ENCODE data around the gene CCDC69. TPM values are rescaled to one million over a fixed set of nuclear protein-coding genes. Genes with fewer than 3 reads are reported as not detected.

The CCDC69 gene
- total and polyA plus RNA-seq, 10 of the 15 experiments (the other 5 are each of a cell fraction or from before 2014, with no cell fraction given), result 13.5 to 106 (median 70.1) TPM

DNA sequence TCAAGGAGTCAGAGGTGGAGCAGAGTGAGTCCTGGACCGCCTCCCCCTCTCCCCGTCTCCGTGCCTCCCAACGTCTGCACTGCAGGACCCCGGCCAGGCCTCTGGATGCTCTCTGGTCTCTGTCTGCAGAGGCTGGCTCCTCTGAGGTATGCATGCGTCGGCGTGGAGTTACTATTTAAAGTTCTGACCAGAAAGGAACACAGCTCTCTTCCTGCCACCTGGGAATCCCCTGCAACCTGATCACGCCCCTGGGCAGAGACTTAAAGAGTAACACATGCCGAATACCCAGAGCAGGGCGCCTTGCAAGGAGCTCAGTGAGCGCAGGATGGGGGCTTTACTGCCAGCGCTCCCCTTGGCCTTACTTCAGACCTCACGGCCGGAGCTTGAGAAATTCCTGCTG, 82.4 kb downstream of the CCDC69 start:
- FAIRE-seq (peak; percentile 89), DNase-seq (ENCODE audit: low read depth, low spot score) (no peak), ATAC-seq (peak; percentile 90)
- ChIA-PET RAD21 (ENCODE audit: unreplicated experiment) (interaction anchor here (0.7 to 8.4 kb wide), 24 partner anchors 8 to 174 kb away, joined by 3 to 189 read pairs (median 8); partner anchors contain the start of genes ANXA6, CCDC69, GM2A and TNIP1), CTCF (interaction anchor here (0.8 to 40.1 kb wide), 11 partner anchors 8 to 155 kb away, joined by 3 to 1107 read pairs (median 5); partner anchors contain the start of gene ANXA6), POLR2A (interaction anchor here (0.7 to 8.4 kb wide), 18 partner anchors 12 to 580 kb away, joined by 3 to 153 read pairs (median 6); partner anchors contain the start of genes ANXA6 and CCDC69), SMC1A (ENCODE audit: uncharacterized antibody, unreplicated experiment) (interaction anchor here (0.7 to 35.3 kb wide), 19 partner anchors 6 to 684 kb away, joined by 3 to 1132 read pairs (median 5); partner anchors contain the start of genes ANXA6, CCDC69 and GM2A)
- Histone ChIP-seq H3K36me3 (ENCODE audit: control insufficient read depth in 2 of 2, insufficient read depth in 2 of 2, low read length in 1 of 2) (peaks cover 50 to 57% of the 10 kb centered on the region in 2 experiments), H3K27me3 (replicated peaks in 1 of 2; ENCODE audit: control insufficient read depth in 2 of 2, insufficient read depth in 2 of 2, low read length in 1 of 2) (no peaks in the 10 kb centered on the region), H3K4me2 (ENCODE audit: control insufficient read depth, insufficient read depth) (peak overlapping the region; percentile 94), H2AFZ (ENCODE audit: control insufficient read depth, low read depth, low read length) (no peak overlapping the region), H3K4me1 (ENCODE audit: control insufficient read depth, insufficient read depth, low read length) (peaks cover 60% of the 10 kb centered on the region), H3K9me3 (replicated peaks; ENCODE audit: control insufficient read depth, insufficient read depth, low read length) (no peaks in the 10 kb centered on the region), H3K4me3 (peak overlapping the region; percentile 52), H3K79me2 (ENCODE audit: control insufficient read depth, insufficient read depth, low read length) (peaks cover 78% of the 10 kb centered on the region), H3K9ac (ENCODE audit: control insufficient read depth, insufficient read depth, low read length) (peak overlapping the region; percentile 46), H4K20me1 (ENCODE audit: control insufficient read depth, insufficient read depth) (peaks cover 4% of the 10 kb centered on the region), H3K27ac (ENCODE audit: control insufficient read depth, insufficient read depth) (peak overlapping the region; percentile 61)
- BruUV-seq (replicated peaks), result no TSS peak
- WGBS (ENCODE audit: insufficient coverage, insufficient replicate concordance, low lambda C conversion rate, missing lambda C conversion rate), result 3% methylated on average over 15 of the region's 15 CpGs
- in situ Hi-C loops (cut with MboI), result no loop called here
- intact Hi-C loops (cut with micrococcal nuclease; ENCODE audit: unreplicated experiment), result loop anchor here (1.0 kb wide), 1 partner anchor 10 kb away; no protein-coding TSS in a partner anchor
- TF ChIP-seq NFIC (IDR thresholded peaks at IDR 0.05; ENCODE audit: low read depth, low read length), result peak; percentile 74
- peak; percentile 57; the same call in 1 of the 2 replicates for TF ChIP-seq PML (IDR thresholded peaks at IDR 0.05; ENCODE audit: low read length)
- peak; percentile 48; the same call in 1 of the 2 replicates for TF ChIP-seq CBFB (IDR thresholded peaks at IDR 0.05; ENCODE audit: low read depth)
- TF ChIP-seq TAF1 (IDR thresholded peaks at IDR 0.05; ENCODE audit: borderline replicate concordance, low read depth, low read length), result peak; percentile 35; the same call in 1 of the 2 replicates
- TF ChIP-seq EGR1 (IDR thresholded peaks at IDR 0.05; ENCODE audit: borderline replicate concordance in 1 of 2, low read depth in 2 of 2, low read length in 2 of 2), result peak in 1 of 2 experiments; percentile 53; a peak in 1 of 3 replicates
- no peak for TF ChIP-seq RBBP5 (conservative IDR thresholded peaks at IDR 0.05)
- no peak for TF ChIP-seq ZZZ3 (IDR thresholded peaks at IDR 0.05; ENCODE audit: control insufficient read depth, insufficient read length, low read depth)
- TF ChIP-seq POLR2AphosphoS5 (IDR thresholded peaks at IDR 0.05; ENCODE audit: low read length), result peak; percentile 87
- TF ChIP-seq LARP7 (IDR thresholded peaks at IDR 0.05), result no peak
- TF ChIP-seq SRF (IDR thresholded peaks at IDR 0.05; ENCODE audit: low read depth in 2 of 2, low read length in 2 of 2), result 0 out of 4 replicates have a peak, but pooled peaks of 1 of the 2 experiments have one; percentile 9
- no peak for TF ChIP-seq CHD1 (IDR thresholded peaks at IDR 0.05; ENCODE audit: low read depth, low read length)
- peak; percentile 93 for TF ChIP-seq MEF2B (IDR thresholded peaks at IDR 0.05; ENCODE audit: partially characterized antibody, poor library complexity, severe bottlenecking)
- peak; percentile 84; the same call in 1 of the 2 replicates for TF ChIP-seq MXI1 (IDR thresholded peaks at IDR 0.05; ENCODE audit: low read depth, low read length)
- no peak for TF ChIP-seq SIN3A (IDR thresholded peaks at IDR 0.05; ENCODE audit: low read depth, low read length)
- TF ChIP-seq ZNF217 (IDR thresholded peaks at IDR 0.05), result no peak
- no peak for TF ChIP-seq SMAD5 (IDR thresholded peaks at IDR 0.05; ENCODE audit: low read depth)
- peak; percentile 70 for TF ChIP-seq ZNF687 (IDR thresholded peaks at IDR 0.05)
- no peak for TF ChIP-seq BCLAF1 (IDR thresholded peaks at IDR 0.05)
- TF ChIP-seq RUNX3 (IDR thresholded peaks at IDR 0.05; ENCODE audit: low read length), result peak; percentile 80

All from GM12878 (cell line).